ENCODE data around the gene LPCAT3.

GRCh38 chr12:6961278-6961694 is 57.0 kb downstream of the LPCAT3 start:
- TF ChIP-seq CTCF (conservative IDR thresholded peaks at IDR 0.05; ENCODE audit: low read depth, low read length), result no peak
- TF ChIP-seq EZH2 (IDR thresholded peaks at IDR 0.05; ENCODE audit: low read length, unreplicated experiment), result no peak

All from PC-3 (cell line).